RPMI7951 (cell line): ENCODE data around the gene LOC101059915.
"Not testable (repeated sequence)": the region's sequence is repeated elsewhere in the genome, so short reads cannot be mapped to it uniquely, and the experiment has no call there.

ENCODE experiments used
- DNase-seq: peaks from one replicate; pipeline ENCODE4 v3.0.0-alpha.2; 2012; ENCODE audit warnings: low read depth

Gene LOC101059915

GRCh38 chrX:71640002-71640401 is 27.3 kb upstream of the LOC101059915 start:
- DNase-seq: no peak

DNA sequence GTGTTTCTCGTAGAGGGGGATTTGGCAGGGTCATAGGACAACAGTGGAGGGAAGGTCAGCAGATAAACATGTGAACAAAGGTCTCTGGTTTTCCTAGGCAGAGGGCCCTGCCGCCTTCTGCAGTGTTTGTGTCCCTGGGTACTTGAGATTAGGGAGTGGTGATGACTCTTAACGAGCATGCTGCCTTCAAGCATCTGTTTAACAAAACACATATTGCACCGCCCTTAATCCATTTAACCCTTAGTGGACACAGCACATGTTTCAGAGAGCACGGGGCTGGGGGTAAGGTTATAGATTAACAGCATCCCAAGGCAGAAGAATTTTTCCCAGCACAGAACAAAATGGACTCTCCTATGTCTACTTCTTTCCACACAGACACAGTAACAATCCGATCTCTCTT is 22.9 kb upstream of the LOC101059915 start:
- DNase-seq: not testable (repeated sequence)

- no peak for DNase-seq
Measured at GRCh38 chrX:71650333-71650969, 16.9 kb upstream of the LOC101059915 start.

GRCh38 chrX:71652405-71652804 is 14.9 kb upstream of the LOC101059915 start:
- DNase-seq: peak; percentile 56

GRCh38 chrX:71653344-71653743 is 14.0 kb upstream of the LOC101059915 start:
- DNase-seq: no peak

GRCh38 chrX:71657267-71657666 is 10.1 kb upstream of the LOC101059915 start:
- no peak for DNase-seq

- DNase-seq: no peak
Measured at GRCh38 chrX:71659342-71659741, 8.0 kb upstream of the LOC101059915 start.

- DNase-seq: no peak
Measured at GRCh38 chrX:71659959-71660358, 7.4 kb upstream of the LOC101059915 start.

DNA sequence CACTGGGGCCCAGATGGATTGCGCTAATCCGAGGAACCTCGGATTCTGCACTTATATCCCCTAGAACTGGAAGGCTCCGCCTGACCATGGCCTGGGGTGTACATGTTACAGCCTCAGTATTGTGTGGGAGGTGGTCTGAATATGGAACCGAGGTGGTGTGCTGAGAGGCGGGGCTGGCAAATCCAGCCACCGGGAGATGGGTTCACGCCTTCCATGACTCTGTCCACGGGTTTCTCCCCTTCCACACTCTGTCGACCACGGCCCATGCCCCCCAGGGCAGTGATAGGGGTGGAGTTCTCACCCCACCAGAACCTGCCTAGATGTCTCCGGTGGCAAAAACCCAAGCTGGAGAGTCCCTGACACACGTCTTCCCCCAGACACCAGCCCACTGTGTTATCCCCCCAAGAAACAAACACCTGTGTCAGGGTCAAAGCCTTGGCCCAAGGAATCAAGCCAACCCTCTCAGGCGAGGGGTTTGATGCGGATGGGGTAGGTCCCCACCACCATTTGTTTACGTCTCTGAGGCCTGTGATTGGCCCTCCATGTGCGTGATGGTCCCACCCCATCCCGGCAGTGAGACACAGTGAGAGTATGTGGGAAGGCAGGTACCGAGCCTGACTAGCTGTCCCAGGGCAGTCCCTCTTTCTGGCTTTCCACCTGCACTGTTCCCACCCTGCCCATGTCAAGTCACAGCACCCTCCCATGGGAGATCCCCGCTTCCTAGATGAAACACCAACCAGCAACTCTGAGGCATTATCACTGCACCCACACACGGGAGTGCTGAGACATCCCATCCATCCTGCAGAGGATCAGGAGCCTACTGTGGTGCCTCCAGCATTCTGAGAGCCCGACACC is 6.6 kb upstream of the LOC101059915 start:
- no peak for DNase-seq

- no peak for DNase-seq
Measured at GRCh38 chrX:71661919-71662318, 5.4 kb upstream of the LOC101059915 start.

DNA sequence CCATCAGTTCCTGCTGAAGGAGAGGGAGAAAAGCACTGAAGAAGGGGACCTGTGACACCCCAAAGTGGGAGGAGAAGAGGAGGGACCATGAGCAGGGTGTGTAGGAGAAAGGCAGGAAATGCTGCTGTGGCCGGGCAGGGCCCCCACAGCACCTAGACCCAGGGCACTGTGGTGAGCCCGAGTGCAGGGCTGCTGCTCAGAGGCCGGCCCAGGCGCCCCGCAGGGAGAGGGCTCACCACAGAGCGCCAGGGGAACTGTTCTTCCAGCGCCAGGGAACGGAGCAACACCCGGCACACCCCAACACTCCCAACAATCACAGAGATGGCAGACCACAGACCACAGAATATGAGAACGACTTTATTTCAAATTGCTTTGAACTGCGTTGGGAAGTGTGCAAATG is 4.7 kb upstream of the LOC101059915 start:
- DNase-seq: not testable (repeated sequence)

- DNase-seq: not testable (repeated sequence)
Measured at GRCh38 chrX:71663238-71663637, 4.1 kb upstream of the LOC101059915 start.

DNA sequence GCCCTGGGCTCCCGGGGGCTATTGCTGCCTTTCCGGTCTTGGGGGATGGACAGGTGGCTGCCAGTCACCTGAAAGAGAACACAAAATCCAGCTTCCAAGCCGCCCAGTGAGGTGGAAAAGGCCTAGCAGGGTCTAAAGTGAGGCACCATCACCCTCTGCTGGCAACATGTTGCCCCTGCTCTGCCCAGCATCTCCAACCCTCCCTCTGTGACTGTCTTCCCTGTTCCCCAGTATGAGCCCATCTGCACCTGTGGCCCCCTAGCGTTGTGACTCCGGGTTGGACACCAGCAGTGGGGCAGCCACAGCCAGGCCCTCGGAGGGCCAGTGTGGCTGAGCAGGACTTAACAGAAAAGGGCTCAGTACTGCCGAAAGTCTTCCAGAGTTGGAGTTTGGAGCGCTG is 3.1 kb upstream of the LOC101059915 start:
- DNase-seq: peak; percentile 23

DNA sequence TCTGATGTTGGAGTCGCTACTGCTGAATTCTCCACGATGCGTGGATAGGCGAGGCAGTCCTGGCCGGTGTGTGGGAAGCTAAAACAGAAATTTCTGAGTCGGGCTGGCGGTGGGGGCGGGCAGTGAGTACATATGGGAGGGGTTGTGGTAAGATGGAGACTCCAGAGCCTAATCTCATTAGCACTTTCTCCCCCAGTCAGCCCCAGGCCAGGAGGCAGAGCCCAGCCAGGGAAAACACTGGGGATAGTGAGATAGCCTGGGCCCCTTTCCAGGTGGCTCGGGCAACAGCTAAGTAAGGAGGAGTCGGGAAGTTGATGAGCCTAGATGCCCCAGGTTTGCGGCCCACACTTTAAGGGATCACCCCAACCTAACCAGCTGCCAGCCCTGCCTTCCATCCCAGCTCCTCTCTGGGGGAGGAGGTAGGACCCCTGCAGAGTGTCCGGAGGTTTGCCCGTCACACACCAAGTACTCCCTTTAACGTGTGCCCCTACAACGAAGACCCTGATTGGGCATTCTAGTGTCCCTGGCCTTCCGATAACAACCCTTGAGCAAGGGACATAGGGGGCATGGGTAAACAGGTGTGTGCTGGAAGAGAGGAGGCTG is 2.4 kb upstream of the LOC101059915 start:
- DNase-seq: no peak

GRCh38 chrX:71665747-71666146 is 1.6 kb upstream of the LOC101059915 start:
- no peak for DNase-seq

DNA sequence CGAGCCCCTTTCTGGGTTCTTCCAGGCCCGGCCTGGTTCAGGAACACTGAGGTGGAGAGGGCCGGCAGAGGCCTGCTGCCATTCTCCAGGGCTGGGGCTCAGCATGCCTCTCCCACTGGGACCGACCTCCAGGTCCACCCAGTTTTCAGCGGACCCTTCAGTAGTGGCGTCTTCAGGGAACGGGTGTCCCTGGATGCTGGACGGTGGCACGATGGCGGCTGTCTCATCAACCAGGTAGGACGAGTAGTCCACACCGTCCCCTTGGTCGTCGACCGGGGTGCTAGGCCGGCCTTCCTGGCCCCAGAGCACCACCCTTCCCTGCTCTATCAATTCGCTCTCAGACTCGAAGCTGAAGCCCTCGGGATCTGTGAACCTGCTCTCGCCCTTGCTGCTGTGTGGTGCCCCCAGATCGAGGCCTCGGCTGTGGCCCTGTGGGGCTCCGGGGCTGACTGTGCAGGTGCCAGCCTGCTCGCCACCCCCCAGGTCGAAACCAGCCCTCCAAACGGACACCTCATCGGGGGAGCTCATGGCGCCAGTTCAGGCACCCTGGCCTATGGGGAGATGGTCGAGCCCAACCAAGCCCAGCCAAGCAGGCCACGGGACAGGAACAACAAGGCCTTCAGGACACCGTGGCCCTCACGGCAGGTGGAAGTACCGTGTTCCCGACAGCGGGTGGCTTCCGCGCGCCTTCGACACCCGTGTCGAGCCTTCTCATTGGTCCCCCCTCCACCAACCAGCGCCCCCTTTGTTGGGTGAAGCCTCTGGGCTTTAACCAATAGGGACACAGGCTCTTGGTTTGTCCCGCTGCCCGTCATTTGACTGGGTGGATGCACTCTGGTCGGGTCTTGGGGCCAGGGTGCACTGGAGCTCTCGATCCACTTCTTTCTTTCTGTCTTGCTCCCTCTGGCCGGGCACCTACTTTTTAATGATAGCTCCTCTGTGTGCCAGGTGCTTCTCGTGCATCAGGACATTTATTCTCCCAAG is 814 bp upstream of the LOC101059915 start:
- DNase-seq: no peak

DNA sequence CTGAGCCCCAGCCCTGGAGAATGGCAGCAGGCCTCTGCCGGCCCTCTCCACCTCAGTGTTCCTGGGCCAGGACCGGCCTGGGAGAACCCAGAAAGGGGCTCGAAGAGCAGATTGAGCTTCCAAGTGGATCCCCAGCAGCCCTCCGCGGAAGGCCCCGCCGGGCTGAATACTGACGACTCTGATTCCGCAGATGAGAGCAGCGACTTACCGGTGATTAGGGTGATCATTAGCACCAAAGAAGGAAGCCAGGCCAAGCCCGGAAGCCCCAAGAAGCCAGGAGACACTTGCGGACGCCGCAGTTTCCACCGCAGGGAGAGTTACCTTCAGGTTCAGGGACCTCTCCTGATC is 876 bp downstream of the LOC101059915 start:
- no peak for DNase-seq

DNA sequence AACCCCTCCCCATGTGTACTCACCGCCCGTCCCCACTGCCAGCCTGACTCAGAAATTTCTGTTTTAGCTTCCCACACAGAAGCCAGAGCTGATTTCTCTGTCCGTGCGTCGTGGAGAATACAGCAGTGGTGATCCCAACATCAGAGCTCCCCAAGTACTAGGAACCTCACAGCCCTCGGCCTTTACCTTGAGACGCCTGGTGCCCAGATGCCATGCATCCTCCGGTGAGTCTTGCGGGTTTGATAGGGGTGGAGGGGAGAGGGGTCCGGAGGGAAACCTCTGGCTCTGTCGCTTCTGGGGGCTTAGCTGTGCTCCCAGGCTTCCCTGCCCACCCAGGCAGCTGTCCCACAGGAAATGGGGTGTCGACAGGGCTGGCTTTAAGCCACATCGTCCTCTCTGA is 2.1 kb downstream of the LOC101059915 start:
- DNase-seq: no peak

- DNase-seq: not testable (repeated sequence)
Measured at GRCh38 chrX:71669947-71670346, 2.6 kb downstream of the LOC101059915 start.

- DNase-seq: no peak
Measured at GRCh38 chrX:71671043-71671780, 3.9 kb downstream of the LOC101059915 start.

DNA sequence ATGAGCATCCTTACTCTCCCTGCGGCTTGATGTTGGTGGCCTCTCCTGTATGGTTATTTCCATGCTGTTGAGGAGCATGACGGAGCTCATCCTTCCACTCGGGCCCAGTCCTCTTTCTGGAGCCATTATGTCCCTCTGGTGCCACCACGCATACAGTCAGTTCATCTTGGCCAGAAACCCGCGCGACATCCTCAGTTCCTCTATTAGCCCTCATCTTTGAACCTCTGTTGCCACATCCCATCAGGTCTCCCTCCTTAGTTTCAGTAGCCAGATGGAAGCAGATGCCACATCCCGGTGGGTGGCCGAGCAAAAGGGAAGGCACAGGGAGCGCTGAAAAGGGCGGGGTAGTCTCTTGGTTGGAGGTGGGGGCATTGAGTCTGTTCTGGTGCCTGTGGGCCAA is 4.6 kb downstream of the LOC101059915 start:
- no peak for DNase-seq
